Activated CD4-positive, alpha-beta T cell treated with anti-CD3 and anti-CD28 coated beads, Interleukin-10, Interleukin-2, amounts not matched to agents 100 ng/mL and 50 ng/mL, durations not matched to agents 16 hours and 8 hours (primary cell): Measurements from ENCODE around the gene WNT7B.

Experiments used
- DNase-seq: peaks from one replicate; pipeline ENCODE4 v3.0.0-alpha.2; 2020

The WNT7B gene

DNA sequence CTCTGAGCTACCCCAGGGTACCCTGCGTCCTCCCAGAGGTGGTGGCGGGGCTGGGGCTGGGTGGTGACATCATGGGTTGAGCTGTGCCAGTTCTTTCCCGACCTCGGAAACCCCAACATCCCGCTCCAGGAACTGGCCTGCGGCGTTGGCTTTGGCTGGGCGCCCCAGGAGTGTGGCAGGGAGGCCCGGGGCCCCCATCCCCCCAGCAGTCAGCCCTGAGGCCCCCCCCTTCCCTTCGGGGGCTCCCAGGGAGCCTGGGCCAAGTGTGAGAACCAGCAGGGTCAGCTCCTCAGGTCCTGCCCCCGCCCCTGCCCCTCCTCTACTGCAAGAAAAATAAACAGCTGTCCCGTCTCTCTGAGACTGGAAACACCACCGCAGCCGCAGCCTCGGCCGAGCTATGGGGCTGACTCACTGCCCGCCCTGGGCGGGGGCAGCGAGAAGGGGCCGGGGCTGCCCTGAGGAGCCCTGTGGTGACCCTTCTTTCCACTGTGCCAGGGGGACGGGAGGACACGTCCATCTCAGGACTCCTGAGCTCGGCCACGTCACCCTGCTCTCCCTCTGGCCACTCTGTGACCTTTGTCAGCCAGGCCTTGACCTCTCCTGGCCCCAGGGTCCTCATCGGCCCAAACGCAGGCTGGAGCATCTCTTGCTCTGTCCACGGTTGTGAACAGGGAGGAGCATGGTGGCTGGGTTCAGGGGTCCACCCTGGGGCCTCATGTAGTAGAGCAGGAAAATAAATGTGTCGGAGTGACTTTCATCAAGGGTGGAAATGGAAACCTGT is 73.4 kb downstream of the WNT7B start:
- no peak for DNase-seq

DNA sequence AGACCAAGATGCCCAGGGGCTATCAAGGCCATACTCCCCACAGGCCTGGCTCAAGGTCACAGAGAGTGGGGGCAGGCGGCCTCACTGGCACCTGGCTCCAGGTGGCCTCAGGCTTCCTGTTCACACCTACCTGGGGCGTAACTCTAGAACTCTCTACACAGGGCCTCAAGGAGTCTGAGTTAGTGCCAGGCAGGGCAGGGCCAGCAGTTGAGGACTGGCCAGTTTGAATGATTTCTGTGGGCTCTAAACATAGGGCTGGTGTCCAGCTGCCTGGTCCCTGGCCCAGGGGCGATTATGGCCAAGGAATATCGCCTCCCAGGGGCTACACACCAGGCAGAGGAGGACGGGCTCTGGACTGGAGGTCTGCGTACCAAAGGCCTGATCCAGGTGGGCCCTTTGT is 79.2 kb downstream of the WNT7B start:
- DNase-seq = no peak

DNA sequence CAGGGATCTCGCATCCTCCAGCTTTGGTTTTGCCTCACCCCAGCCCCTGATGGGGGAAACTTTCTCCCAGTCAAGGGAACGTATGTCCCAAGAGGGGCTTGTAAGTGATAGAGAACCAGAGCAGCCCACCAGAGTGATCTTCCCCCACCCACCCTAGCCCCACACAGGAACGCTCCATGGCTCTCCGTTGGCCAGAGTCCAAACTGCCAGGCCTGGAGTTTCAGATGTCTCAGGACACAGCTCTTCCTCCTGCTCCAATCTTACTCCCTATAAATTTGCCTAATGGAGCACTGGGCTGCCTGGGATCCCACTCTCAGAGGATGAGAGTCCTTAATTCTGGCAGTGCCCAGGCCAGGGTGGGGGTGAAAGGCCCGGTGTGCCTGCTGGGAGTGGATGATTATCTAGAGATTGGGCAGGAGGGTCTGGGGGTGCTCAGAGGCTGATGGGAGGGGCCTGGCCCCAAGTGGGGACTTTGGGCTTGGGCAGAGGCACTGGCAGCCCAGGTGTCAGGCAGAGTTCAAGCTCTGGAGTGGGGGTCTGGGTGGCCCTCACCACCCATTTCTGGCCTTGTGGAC is 79.9 kb downstream of the WNT7B start:
- DNase-seq = no peak

DNA sequence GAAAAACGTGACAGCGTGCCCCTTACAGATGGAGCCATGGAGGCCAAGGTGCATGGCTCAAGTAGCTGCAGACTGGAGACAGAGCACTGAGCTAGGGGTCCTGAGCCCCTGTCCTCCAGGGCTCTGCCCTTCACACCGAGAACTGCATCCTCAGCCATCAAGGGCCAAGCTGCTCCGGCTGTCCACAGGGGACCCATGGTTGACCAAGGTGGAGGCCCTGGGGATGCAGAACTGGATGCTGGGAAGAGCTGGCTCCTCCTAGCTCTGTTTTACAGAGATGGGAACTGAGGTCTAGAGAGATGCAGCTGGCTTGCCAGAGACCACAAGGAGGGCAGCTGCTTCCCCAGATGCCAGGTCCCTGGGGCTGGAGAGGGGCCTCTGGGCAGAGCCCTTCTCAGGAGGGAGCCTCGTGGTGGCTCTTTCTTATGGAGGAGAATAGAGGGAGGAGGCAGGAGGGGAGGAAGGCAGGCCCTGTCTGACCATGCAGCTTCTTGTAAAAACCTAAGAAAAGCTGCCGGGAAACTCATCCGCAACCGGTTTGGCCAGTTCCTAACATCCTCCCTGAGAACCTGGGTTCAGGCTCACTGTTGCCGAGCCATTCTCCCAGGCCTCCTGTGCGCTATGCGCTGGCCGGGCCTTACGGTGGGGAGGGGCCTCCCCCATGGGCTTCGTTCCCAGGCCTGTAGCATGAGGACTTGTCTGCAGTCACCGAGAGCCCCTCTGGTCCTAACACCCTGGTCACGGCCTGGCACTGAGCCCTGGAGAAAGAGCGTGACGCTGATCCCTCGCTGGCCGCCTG is 80.6 kb downstream of the WNT7B start:
- DNase-seq = no peak

DNA sequence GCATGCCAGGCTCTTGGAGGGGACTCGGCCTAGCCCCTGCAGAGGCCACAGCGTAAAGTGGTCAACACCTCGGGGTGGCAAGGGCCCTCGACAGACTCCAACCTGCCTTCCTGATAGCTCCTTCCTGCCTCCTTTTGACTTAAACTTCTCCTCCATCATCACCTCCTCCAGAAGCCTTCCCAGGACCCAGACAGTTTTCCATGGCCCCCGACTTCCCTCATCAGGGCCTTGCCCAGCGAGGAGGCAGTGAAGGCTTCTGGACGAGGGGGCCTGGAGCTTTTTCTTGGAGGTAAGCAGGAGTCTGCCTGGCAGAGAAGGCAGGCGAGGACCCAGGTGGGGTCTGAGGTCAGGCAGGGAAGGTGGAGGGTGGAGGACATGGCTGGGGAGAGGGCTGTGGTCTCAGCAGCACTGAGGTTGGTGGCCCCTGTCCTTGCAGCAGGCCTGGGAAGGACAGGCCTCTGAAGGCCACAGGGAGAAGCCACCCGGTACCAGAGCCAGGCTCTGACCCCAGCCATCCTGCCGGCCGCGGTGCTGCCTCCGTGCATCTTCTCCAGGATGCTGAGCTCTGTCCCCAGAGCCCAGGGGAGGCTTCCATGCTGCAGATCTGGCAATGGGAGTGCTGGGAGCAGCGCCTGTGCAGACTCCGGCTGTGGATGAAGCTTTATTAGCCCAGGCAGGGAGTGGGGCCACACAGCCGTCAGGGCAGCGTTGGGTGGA is 81.4 kb downstream of the WNT7B start:
- no peak for DNase-seq

DNA sequence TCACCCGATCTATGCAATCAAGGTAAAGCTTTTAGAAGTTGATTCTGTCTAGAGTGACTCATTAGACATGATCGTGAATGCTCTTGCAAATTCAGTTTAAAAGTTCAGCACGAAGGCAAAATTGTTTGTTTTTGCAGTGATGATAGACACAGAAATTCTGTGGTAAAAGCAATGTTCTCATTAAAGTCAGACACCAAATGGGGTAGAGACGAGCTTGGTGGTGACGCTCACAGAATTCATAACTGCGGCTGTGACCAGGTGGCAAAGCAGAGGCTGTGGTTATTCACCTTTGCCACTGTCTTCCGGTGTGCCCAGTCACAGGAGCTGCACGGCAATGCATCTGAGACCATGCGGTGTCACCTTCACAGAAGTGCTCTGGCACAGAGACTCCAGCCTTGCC is 83.4 kb downstream of the WNT7B start:
- no peak for DNase-seq

DNA sequence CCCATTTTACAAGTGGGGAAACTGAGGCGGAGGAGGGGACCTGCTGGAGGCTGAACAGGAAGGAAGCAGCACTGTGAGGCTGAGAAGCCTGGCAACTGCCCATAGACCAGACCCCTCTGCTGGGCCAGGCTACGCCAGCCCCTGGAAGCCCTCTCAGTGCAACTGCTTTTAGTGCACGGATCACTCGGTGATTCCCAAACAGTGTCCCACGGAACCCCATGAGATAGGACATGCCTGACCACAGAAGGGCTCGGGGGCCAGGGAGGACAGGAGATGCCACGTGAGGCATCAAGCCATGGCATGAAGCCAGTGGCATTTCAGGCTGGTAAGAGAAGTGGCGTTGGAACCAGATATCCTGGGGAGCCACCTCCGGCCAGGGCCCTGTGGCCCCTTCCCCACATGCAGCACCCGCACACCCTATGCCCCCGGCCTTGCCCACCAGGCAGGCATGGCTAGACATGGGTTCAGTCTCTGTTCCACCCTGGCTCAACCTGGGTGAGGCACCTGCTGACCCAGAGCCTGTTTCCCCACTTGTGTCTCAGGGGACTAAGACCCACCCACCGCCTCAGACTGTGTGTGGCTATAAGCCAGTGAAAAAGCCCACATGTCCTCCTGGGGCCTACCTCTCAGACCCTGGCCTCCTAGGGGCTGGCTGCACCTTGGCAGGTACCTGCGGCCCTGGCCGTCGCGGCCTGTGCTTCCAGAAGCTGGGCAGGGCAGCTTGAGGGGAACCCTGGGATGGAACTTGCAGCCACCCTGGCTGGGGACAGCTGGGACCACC is 84.1 kb downstream of the WNT7B start:
- no peak for DNase-seq

DNA sequence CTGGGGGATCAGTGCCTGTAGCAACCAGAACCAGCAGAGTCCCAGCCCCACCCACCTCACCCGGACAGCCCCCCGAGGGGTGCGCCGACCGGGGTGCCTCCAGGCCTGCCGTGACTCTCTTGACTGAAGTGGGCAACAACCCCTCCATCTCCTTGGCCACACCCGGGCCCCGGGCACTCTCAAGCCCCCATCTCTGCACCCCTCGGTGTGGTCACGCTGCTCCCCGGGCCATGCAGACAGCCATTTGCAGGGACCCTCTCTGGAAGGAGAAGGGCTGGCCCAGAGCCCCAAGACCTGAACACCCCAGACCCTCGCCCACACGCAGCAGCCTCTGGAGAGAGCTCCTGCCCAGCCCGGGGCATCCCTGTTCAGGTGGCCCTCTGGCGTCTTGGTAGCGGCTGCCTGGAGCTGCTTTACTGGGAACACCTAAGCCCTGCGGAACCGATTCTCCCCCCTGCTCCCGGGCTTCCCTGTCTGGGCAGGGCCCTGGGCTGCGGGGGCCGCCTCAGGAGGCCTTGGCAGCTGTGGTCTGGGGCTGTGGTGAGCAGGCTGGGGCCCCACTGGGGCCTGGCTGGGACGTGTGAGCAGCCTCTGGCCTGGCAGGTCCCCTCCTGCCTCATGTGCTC is 84.9 kb downstream of the WNT7B start:
- no peak for DNase-seq

DNA sequence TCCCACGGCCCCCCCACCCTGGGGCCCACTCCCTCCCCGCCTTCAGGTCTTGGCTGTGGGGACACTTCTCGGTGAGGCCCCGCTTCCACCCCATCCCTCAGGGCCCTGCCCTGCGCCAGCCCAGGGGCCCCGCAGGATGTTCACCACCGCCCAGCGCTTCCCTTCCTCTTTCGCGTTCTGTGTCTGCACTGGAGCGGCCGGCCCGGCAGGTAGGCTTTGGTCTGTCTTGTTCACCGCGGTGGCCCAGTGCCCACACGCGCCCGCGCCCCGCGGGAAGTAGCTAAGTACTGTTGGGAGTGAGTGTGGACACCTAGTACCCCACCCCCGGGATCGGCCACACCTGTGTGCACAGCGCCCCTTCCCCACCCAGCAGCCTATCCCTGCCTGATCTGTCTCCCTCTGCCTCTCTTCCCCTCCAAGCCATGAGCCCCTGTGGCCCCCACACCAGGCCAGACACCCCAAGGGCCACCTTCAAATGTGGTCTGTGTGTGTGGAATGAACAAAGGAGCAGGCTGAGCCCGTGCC is 85.4 kb downstream of the WNT7B start:
- no peak for DNase-seq

DNA sequence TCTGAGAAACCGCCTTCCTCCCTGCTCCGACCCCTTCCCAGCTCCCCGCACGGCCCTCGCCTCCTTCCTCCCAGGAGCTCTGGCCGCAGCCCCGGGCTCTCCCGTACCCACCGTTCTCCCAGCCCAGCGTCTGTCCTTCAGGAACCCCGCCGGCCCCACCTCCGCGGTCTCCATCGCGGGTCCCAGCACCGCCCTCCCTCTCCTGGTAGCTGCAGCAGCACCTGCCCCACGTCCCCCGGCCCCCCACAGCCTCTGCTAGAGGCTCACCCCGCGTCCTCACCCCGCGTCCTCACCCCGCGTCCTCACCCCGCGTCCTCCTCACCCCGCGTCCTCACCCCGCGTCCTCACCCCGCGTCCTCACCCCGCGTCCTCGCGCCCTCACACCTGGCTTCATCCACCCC is 85.9 kb downstream of the WNT7B start:
- DNase-seq = no peak

DNA sequence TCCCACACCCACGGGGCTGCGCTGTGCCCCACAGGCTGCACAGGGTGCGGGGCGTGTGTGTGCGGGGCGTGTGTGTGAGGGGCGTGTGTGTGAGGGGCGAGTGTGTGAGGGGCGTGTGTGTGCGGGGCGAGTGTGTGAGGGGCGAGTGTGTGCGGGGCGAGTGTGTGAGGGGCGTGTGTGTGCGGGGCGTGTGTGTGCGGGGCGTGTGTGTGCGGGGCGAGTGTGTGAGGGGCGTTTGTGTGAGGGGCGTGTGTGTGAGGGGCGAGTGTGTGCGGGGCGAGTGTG is 86.7 kb downstream of the WNT7B start:
- DNase-seq = no peak

DNA sequence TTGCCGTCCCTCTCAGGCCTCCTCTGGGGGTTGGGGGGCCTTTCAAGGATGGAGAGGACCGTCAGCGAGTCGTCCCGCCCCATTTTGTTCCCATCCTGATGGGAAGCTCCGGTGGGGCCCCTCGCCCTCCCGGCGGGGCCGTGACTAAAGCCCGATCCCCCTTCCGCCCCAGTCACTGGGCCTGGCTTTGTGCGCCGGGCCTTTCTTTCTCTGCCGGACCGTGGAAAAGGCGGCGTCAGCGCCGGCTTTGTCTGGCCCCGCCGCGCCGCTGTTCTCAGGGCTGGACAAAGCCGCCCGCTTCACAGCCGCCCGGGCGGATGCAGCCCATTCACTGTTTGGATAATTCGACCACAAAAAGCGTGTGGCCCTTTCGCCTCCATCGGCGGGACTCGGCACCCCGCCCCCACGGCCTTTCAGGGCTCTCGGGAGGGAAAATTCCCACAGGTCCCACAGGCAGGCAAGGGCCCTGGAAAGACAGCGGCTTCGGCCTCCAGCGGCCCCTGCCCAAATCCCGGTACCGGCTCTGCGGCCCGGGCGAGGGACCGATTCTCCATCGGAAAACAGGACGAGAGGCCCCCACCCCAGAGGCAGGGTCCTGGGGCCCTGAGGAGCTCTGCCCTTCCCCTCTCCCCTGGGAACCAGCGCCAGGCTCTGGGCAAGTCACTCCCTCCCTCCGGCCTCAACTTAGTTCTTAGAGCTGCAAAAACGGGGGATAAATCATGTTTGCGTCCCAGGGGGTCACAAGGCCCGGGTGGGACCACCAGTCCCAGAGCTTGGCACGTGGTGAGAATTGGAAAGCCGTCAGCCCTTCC is 87.2 kb downstream of the WNT7B start:
- DNase-seq = no peak

DNA sequence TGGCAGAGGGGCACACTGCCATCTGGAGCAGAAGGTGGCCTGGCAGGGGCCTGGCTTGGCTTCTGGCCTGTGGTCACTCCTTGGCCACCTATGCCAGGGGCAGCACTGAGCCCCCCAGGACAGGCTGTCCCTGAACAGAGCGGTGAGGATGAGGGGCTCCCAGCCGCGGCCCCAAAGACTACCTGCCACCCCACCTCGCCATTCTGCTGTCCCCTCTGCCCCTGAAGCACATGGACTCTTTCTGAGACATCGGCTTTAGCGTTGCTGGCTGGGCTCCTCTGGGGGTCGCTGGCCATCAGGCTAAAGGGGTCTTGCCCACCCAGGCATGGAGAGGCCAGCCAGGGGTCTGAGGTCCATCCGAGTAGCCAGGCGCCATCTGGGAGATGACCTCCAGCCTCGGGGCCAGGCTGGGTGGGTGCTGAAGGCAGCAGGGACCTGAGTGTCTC is 87.8 kb downstream of the WNT7B start:
- DNase-seq = no peak

DNA sequence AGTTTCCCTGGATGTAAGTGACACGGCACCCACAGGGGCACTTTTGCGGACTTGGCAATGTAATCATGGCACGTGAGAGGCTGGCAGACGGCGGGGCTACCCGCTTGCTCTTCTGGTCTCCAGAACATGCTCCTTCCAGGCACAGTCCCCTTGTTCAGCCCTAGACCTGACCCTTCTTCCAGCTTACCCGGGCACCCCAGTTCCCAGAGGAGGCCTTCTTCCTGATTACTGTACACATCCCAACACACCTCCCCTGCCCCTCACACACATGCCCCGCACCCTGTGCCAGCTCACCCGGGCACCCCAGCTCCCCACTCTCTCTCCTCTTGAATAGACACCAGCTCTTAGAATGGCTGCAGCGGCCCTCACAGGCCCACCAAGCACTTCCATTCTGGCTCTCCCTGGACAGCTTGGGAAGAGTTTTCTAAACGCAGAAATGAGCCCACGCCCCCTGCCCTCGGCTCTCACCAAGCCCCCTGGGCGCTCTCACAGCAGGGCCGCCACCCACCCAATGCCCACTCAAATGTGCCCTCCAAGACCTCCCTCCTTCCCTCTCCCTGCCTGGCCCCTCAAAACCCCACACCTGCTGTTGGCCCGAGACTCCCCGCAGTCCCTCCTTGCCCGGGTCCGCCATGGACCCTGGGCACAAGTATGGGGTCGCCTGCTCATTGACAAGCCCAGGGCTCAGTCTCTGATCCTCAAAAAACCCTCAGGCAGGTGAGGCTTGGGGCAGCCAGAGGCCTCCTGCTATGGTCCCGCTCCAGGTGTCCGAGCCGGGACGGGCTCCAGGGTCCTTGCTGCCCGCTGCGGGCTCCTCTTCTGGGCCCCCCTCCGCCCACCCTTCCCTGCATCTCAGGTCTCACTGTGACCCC is 88.5 kb downstream of the WNT7B start:
- DNase-seq = no peak

DNA sequence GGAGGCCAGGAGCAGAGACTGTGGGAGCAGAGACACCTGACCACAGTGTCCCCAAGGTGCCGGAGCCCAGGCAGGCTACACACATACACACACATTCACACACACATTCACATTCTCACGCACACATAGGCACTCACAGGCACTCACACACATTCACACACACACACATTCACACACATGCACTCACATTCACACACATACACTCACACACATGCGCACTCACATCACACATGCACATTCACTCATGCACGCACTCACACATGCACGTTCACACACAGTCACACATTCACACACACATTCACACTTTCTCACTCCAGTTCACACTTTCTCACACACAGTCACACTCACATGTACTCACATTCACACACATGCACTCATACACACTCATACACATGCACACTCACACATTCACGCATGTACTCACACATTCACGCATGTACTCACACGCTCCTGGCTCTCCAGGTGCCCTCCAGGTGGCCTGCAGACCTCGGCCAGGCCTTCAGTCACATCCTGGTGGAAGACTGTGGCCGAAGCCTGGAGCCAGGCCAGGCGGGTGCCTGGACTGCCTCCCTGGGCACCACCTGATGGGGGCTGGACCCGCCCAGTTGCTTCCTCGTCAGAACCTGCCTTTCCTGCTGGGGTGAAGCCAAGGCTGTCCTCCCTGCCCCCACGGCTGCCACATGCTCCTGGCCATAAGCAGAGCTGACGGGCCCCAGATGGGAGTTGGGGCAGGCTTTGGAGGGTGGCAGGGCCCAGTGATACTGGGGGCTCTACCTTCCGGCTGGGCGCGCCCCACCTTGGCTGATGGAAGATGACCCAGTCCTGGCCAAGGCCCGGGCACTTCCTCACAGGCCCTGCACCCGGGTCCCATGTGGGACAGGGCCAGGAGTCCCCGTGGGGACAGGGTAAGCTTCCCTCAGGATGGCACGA is 89.5 kb downstream of the WNT7B start:
- no peak for DNase-seq

DNA sequence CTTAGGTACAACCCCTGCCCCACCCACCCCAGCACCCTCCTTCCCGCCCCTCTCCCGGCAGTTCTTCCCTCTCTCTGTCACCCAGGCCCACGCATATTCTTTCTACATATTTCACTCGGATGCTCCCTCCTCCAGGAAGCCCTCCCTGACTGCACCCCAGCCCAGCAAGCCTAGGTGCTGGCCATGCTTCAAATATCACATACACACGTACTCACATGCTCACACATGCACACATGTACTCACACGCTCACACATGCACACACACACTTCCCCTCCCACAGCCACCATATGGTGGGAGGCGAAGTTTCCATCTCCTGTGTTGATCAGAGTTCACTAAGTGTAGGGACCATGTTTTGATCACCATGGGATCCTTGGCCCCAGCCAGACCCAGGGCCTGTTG is 90.4 kb downstream of the WNT7B start:
- DNase-seq = no peak

DNA sequence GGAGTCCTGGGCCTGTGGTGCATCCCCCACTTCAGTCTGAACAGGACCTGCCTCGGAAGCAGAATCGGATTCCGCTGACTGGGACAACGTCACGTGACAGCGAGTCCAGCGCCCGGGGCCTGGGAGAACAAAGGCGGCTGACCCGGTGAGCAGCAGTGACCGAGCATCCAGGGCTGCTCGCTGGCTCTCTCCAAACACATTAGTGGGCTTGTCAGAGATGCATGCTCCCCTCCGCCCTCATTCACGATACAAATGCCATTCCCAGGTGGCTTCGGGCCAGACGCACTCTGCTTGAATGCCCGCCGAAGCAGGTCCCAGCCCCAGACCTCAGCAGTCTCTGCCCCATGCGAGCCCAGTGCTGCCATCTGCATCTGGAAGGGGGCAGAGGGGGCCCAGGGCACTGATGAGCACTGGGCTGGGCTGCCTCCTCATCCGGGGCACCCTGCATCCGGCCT is 91.0 kb downstream of the WNT7B start:
- no peak for DNase-seq

DNA sequence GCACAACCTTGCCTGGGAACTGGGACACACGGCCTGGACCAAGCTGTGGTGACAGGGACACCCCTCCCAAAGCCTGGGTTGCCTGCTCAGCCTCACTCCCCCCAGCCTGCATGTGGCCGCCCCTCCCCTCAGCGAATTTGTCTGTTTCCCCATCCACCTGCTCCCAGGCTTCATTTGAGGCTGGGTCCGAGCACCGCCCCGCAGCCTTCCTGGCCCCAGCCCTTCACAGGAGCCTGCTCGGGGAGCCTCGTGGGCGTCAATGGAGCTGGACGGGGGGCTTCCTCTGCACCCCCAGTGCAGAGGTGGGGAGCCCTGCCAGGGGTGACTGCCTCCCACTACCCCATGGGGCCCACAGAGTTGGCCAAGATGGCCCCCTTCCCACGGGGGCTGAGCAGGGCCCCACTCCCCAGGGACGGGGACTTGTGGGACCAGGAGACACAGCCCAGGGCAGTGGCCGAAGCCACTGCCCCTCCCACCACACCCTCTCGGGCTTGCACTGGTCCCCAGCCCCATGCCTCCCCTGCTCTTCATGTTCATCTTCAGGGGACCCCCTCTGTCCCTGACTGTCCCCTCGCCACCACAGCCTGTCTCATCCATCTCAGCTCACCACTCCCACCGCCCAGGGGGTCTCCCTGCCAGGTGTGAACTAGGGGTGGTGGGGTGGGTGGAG is 91.7 kb downstream of the WNT7B start:
- no peak for DNase-seq
